H9 (cell line): ENCODE data around the gene MAST4. TPM values are rescaled to one million over a fixed set of nuclear protein-coding genes. Genes with fewer than 3 reads are reported as not detected.

Source experiments
- DNase-seq: peaks from one replicate; pipeline ENCODE4 v3.0.0-alpha.2; 2017
- H2AFZ ChIP-seq: one replicate; pipeline ENCODE4 v1.6.1; 2013; ENCODE audit warnings: mild to moderate bottlenecking, low read length, control low read depth, moderate library complexity
- H2AK5ac ChIP-seq: 2 replicates; pipeline ENCODE4 v1.6.1; 2013; ENCODE audit warnings: low read length, control low read depth, mixed read lengths; ENCODE audit not compliant: insufficient read length
- H2BK120ac ChIP-seq: one replicate; pipeline ENCODE4 v1.6.1; 2013; ENCODE audit warnings: low read depth, mild to moderate bottlenecking, low read length, control low read depth, inconsistent platforms; ENCODE audit not compliant: poor library complexity, severe bottlenecking
- H2BK12ac ChIP-seq: 2 replicates; pipeline ENCODE4 v1.6.1; 2013; ENCODE audit warnings: low read length, control low read depth, mixed read lengths, low read depth; ENCODE audit not compliant: insufficient read length
- H2BK15ac ChIP-seq: 2 replicates; pipeline ENCODE4 v1.6.1; 2013; ENCODE audit warnings: low read depth, low read length, control low read depth
- H2BK20ac ChIP-seq: one replicate; pipeline ENCODE4 v1.6.1; 2013; ENCODE audit warnings: low read depth, mild to moderate bottlenecking, low read length, control low read depth, inconsistent platforms; ENCODE audit not compliant: poor library complexity, severe bottlenecking
- H2BK5ac ChIP-seq: 2 replicates; pipeline ENCODE4 v1.6.1; 2013; ENCODE audit warnings: low read length, control low read depth, mixed read lengths; ENCODE audit not compliant: insufficient read length
- H3K14ac ChIP-seq: 2 replicates; pipeline ENCODE4 v1.6.1; 2013; ENCODE audit warnings: low read length, control low read depth; ENCODE audit not compliant: insufficient read depth
- H3K18ac ChIP-seq: 2 replicates; pipeline ENCODE4 v1.6.1; 2013; ENCODE audit warnings: low read depth, mild to moderate bottlenecking, mixed read lengths, low read length, control low read depth; ENCODE audit not compliant: insufficient read length
- H3K23ac ChIP-seq: 2 replicates; pipeline ENCODE4 v1.6.1; 2013; ENCODE audit warnings: low read length, control low read depth, mixed read lengths, low read depth; ENCODE audit not compliant: insufficient read length
- H3K23me2 ChIP-seq: 2 replicates; pipeline ENCODE4 v1.6.1; 2013; ENCODE audit warnings: low read depth, mild to moderate bottlenecking, mixed read lengths, low read length, control low read depth; ENCODE audit not compliant: insufficient read length, poor library complexity, severe bottlenecking
- H3K27ac ChIP-seq: 2 replicates; pipeline ENCODE4 v1.5.1; 2013; ENCODE audit warnings: low read length, control low read depth, mixed read lengths, low read depth; ENCODE audit not compliant: insufficient read length
- H3K27me3 ChIP-seq: 2 replicates; pipeline ENCODE4 v1.6.1; 2013; ENCODE audit warnings: low read length, control low read depth, inconsistent platforms; ENCODE audit not compliant: insufficient read depth
- H3K4ac ChIP-seq: 2 replicates; pipeline ENCODE4 v1.6.1; 2013; ENCODE audit warnings: low read depth, mild to moderate bottlenecking, control low read depth, inconsistent platforms, low read length, moderate library complexity
- H3K4me1 ChIP-seq: 2 replicates; pipeline ENCODE4 v1.6.1; 2013; ENCODE audit warnings: low read length, control low read depth, inconsistent platforms; ENCODE audit not compliant: insufficient read depth
- H3K4me2 ChIP-seq: 2 replicates; pipeline ENCODE4 v1.6.1; 2013; ENCODE audit warnings: low read length, control low read depth, mixed read lengths; ENCODE audit not compliant: insufficient read length, insufficient read depth
- H3K56ac ChIP-seq: 2 replicates; pipeline ENCODE4 v1.6.1; 2013; ENCODE audit warnings: low read depth, mild to moderate bottlenecking, mixed read lengths, low read length, control low read depth; ENCODE audit not compliant: insufficient read length
- H3K79me1 ChIP-seq: 2 replicates; pipeline ENCODE4 v1.6.1; 2013; ENCODE audit warnings: low read depth, mild to moderate bottlenecking, moderate library complexity, low read length, control low read depth, inconsistent platforms; ENCODE audit not compliant: insufficient read depth, poor library complexity, severe bottlenecking
- H3K79me2 ChIP-seq: 2 replicates; pipeline ENCODE4 v1.6.1; 2013; ENCODE audit warnings: low read length, control low read depth, inconsistent platforms; ENCODE audit not compliant: insufficient read depth
- H3K9ac ChIP-seq: 2 replicates; pipeline ENCODE4 v1.6.1; 2013; ENCODE audit warnings: low read length, control low read depth, mixed read lengths; ENCODE audit not compliant: insufficient read length; ENCODE audit errors: extremely low read depth
- H3K9me3 ChIP-seq: one replicate; pipeline ENCODE4 v1.6.1; 2013; ENCODE audit warnings: low read depth, low read length, inconsistent platforms; ENCODE audit not compliant: control insufficient read depth
- H3T11ph ChIP-seq: one replicate; pipeline ENCODE4 v1.6.1; 2013; ENCODE audit warnings: mild to moderate bottlenecking, low read length, control low read depth, inconsistent platforms
- H4K20me1 ChIP-seq: one replicate; pipeline ENCODE4 v1.6.1; 2013; ENCODE audit not compliant: control insufficient read depth, insufficient read length, insufficient read depth
- H4K5ac ChIP-seq: 2 replicates; pipeline ENCODE4 v1.6.1; 2013; ENCODE audit warnings: low read depth, mild to moderate bottlenecking, mixed read lengths, low read length, control low read depth; ENCODE audit not compliant: insufficient read length
- H4K8ac ChIP-seq: replicated peaks from 2 replicates; pipeline ENCODE4 v1.6.1; 2013; ENCODE audit warnings: low read length, control low read depth, mixed read lengths, low read depth; ENCODE audit not compliant: insufficient read length
- H4K91ac ChIP-seq: 2 replicates; pipeline ENCODE4 v1.6.1; 2013; ENCODE audit warnings: low read depth, mild to moderate bottlenecking, moderate library complexity, mixed read lengths, low read length, control low read depth; ENCODE audit not compliant: insufficient read length
- H3K27ac Mint-ChIP-seq, 3 experiments: 2 replicates in 2 of 3; 3 replicates in 1 of 3; pipeline ENCODE4 v1.8.0; 2020 to 2021; ENCODE audit warnings: mixed read lengths in 3 of 3, mild to moderate bottlenecking in 1 of 3, moderate library complexity in 1 of 3
- H3K27me3 Mint-ChIP-seq: 2 replicates; pipeline ENCODE4 v1.8.0; 2021; ENCODE audit warnings: low read depth, mild to moderate bottlenecking, moderate library complexity, mixed read lengths
- H3K36me3 Mint-ChIP-seq, 3 experiments: 2 replicates in 2 of 3; 3 replicates in 1 of 3; pipeline ENCODE4 v1.8.0; 2020 to 2021; ENCODE audit warnings: low read depth in 3 of 3, mixed read lengths in 3 of 3; ENCODE audit not compliant: insufficient read depth in 1 of 3
- H3K4me1 Mint-ChIP-seq, 2 experiments: 2 replicates each; pipeline ENCODE4 v1.8.0; 2020; ENCODE audit warnings: mixed read lengths in 2 of 2
- H3K4me3 Mint-ChIP-seq, 2 experiments: 2 replicates in 1 of 2; 3 replicates in 1 of 2; pipeline ENCODE4 v1.8.0; 2020 to 2021; ENCODE audit warnings: mild to moderate bottlenecking in 2 of 2, mixed read lengths in 2 of 2, moderate library complexity in 1 of 2
- H3K9me3 Mint-ChIP-seq, 2 experiments: 2 replicates in 1 of 2; 3 replicates in 1 of 2; pipeline ENCODE4 v1.8.0; 2020; ENCODE audit warnings: mild to moderate bottlenecking in 2 of 2, mixed read lengths in 2 of 2, moderate library complexity in 1 of 2
- CTCF ChIP-seq: fragments of 200-600 bp; sonication (generic); conservative IDR thresholded peaks from 3 replicates; pipeline ENCODE4 v1.8.0; 2021; ENCODE audit warnings: antibody characterized with exemption, mild to moderate bottlenecking
- WGBS: extraction: QIAGEN DNeasy Blood & Tissue Kit; methylation state at CpG from one replicate; pipeline ENCODE4 v1.1.7; 2013; ENCODE audit warnings: missing lambda C conversion rate, low lambda C conversion rate, mixed read lengths; ENCODE audit not compliant: insufficient read length; ENCODE audit errors: extremely low coverage; 5-methylcytosine and 5-hydroxymethylcytosine counted together
- total RNA-seq: library from RNA; stranded (reverse); gene quantifications from 2 replicates; pipeline ENCODE4 v1.2.1, GENCODE V29; 2021

MAST4 gene
- total RNA-seq, 1 experiment from 2014 or later: 3.7 TPM

GRCh38 chr5:67005737-67006499, 409.7 kb downstream of the MAST4 start:
- H2AK5ac ChIP-seq: no peak overlapping the region
- H3K23ac ChIP-seq: no peak overlapping the region
- Mint-ChIP-seq H3K27ac (no peak overlapping the region), H3K4me3 (peak overlapping the region; percentile 85 to 92; a peak in 4 of 5 replicates), H3K9me3 (no peaks in the 10 kb centered on the region), H3K4me1 (peaks cover 25 to 29% of the 10 kb centered on the region in 2 experiments), H3K36me3 (no peaks in the 10 kb centered on the region), H3K27me3 (peaks cover 3% of the 10 kb centered on the region; the same call in 1 of the 2 replicates)
- no peaks in the 10 kb centered on the region for H3K9me3 ChIP-seq
- no peaks in the 10 kb centered on the region for H3K27me3 ChIP-seq
- no peak overlapping the region for H3T11ph ChIP-seq
- H2BK15ac ChIP-seq: no peak overlapping the region
- H3K4me1 ChIP-seq: no peaks in the 10 kb centered on the region; the same call in 1 of the 2 replicates
- H2AFZ ChIP-seq: no peak overlapping the region
- H3K4ac ChIP-seq: no peak overlapping the region
- no peak overlapping the region for H3K56ac ChIP-seq
- H3K9ac ChIP-seq: peak overlapping the region; percentile 13
- peak overlapping the region; percentile 56 for H3K4me2 ChIP-seq
- H3K23me2 ChIP-seq: peaks cover 14% of the 10 kb centered on the region
- no peak overlapping the region for H2BK120ac ChIP-seq
- no peaks in the 10 kb centered on the region for H4K20me1 ChIP-seq
- H3K18ac ChIP-seq: no peak overlapping the region
- TF ChIP-seq CTCF: no peak
- no peak overlapping the region for H2BK20ac ChIP-seq
- WGBS: no CpG with 5 or more reads among the region's 3 CpGs
- H3K14ac ChIP-seq: no peak overlapping the region
- no peaks in the 10 kb centered on the region for H3K79me2 ChIP-seq
- no peak overlapping the region for H4K5ac ChIP-seq
- H2BK5ac ChIP-seq: no peak overlapping the region
- no peaks in the 10 kb centered on the region for H3K79me1 ChIP-seq
- no peak overlapping the region for H4K91ac ChIP-seq
- H4K8ac ChIP-seq: no peak overlapping the region
- no peak overlapping the region for H2BK12ac ChIP-seq
- no peak for DNase-seq
- H3K27ac ChIP-seq: no peak overlapping the region
